GM19324 (cell line): ENCODE data around the gene DKKL1.

Experiments used
- ATAC-seq: cut with Tn5 transposase; IDR thresholded peaks from one replicate; pipeline ENCODE4 v1.9.1; 2021; ENCODE audit warnings: mild to moderate bottlenecking, moderate library complexity; ENCODE audit not compliant: unreplicated experiment, low FRiP score

DKKL1 gene

GRCh38 chr19:49391581-49392399 lies 28.1 kb downstream of the DKKL1 start:
- ATAC-seq = peak; percentile 57

- ATAC-seq = no peak
Observed at GRCh38 chr19:49393881-49394280, 30.2 kb downstream of the DKKL1 start.

GRCh38 chr19:49395581-49396407 lies 32.1 kb downstream of the DKKL1 start:
- ATAC-seq = no peak

- no peak for ATAC-seq
Observed at GRCh38 chr19:49396738-49397505, 33.2 kb downstream of the DKKL1 start.

- no peak for ATAC-seq
Observed at GRCh38 chr19:49398001-49398615, 34.4 kb downstream of the DKKL1 start.

GRCh38 chr19:49398931-49399330 lies 35.3 kb downstream of the DKKL1 start:
- no peak for ATAC-seq

- ATAC-seq = no peak
Observed at GRCh38 chr19:49400029-49400428, 36.4 kb downstream of the DKKL1 start.

- ATAC-seq = no peak
Observed at GRCh38 chr19:49403404-49404187, 39.9 kb downstream of the DKKL1 start.

- no peak for ATAC-seq
Observed at GRCh38 chr19:49407079-49407478, 43.4 kb downstream of the DKKL1 start.

GRCh38 chr19:49407482-49408015 lies 43.9 kb downstream of the DKKL1 start:
- no peak for ATAC-seq

- no peak for ATAC-seq
Observed at GRCh38 chr19:49408816-49409440, 45.3 kb downstream of the DKKL1 start.

GRCh38 chr19:49409441-49410029 lies 45.9 kb downstream of the DKKL1 start:
- ATAC-seq = no peak

GRCh38 chr19:49411681-49412326 lies 48.1 kb downstream of the DKKL1 start:
- ATAC-seq = no peak

- ATAC-seq = no peak
Observed at GRCh38 chr19:49413348-49413747, 49.7 kb downstream of the DKKL1 start.

- ATAC-seq = no peak
Observed at GRCh38 chr19:49414256-49414655, 50.6 kb downstream of the DKKL1 start.

GRCh38 chr19:49415102-49415809 lies 51.6 kb downstream of the DKKL1 start:
- ATAC-seq = no peak

- no peak for ATAC-seq
Observed at GRCh38 chr19:49415810-49416200, 52.1 kb downstream of the DKKL1 start.

GRCh38 chr19:49417088-49417487 lies 53.4 kb downstream of the DKKL1 start:
- no peak for ATAC-seq
